GM12878 (cell line): ENCODE measurements around the gene LY6G6D.
A peak's percentile ranks its signal among the peaks of the same experiment; 100 is the strongest.

Experiments
- BHLHE40 ChIP-seq, 2 experiments: fragments of 450-650 bp in 1 of 2; IDR thresholded peaks; 2 replicates each; pipeline ENCODE4 v1.6.1; 2011 to 2017; ENCODE audit warnings: low read depth in 2 of 2, borderline replicate concordance in 1 of 2, improper control_type of control experiment in 1 of 2, low read length in 1 of 2, mild to moderate bottlenecking in 1 of 2
- GABPA ChIP-seq: IDR thresholded peaks from 2 replicates; pipeline ENCODE4 v1.6.1; 2014; ENCODE audit warnings: antibody characterized with exemption, low read depth, mild to moderate bottlenecking, inconsistent platforms
- NFXL1 ChIP-seq: fragments of 450-650 bp; IDR thresholded peaks from 2 replicates; pipeline ENCODE4 v1.6.1; 2017; ENCODE audit warnings: antibody characterized with exemption, mild to moderate bottlenecking, borderline replicate concordance
- RFX5 ChIP-seq: IDR thresholded peaks from 2 replicates; pipeline ENCODE4 v1.6.1; 2011; ENCODE audit warnings: low read depth, low read length, improper control_type of control experiment
- TAF1 ChIP-seq: IDR thresholded peaks from 2 replicates; pipeline ENCODE4 v1.6.1; 2011; ENCODE audit warnings: mild to moderate bottlenecking, low read depth, low read length, borderline replicate concordance
- YY1 ChIP-seq: IDR thresholded peaks from 2 replicates; pipeline ENCODE4 v1.6.1; 2011; ENCODE audit warnings: low read depth, mild to moderate bottlenecking, low read length
- ZNF24 ChIP-seq: fragments of 450-650 bp; IDR thresholded peaks from 2 replicates; pipeline ENCODE4 v1.6.1; 2017; ENCODE audit warnings: antibody characterized with exemption, mild to moderate bottlenecking
- TF ChIP-seq, protein P1 (sequence below), 3 experiments: IDR thresholded peaks in 2 of 3; conservative IDR thresholded peaks in 1 of 3; 2 replicates each; pipeline ENCODE4 v1.5.1; 2011; ENCODE audit warnings: low read depth in 3 of 3, low read length in 3 of 3, mild to moderate bottlenecking in 3 of 3, control low read depth in 2 of 3, moderate library complexity in 2 of 3, inconsistent platforms in 1 of 3, mixed read lengths in 1 of 3; ENCODE audit not compliant: control insufficient read depth in 2 of 3, insufficient read depth in 1 of 3; ENCODE audit errors: extremely low read depth in 1 of 3
- TF ChIP-seq, protein P2 (sequence below): IDR thresholded peaks from 2 replicates; pipeline ENCODE4 v1.6.1; 2012; ENCODE audit warnings: low read depth, low read length, improper control_type of control experiment
- TF ChIP-seq, protein P3 (sequence below): IDR thresholded peaks from 2 replicates; pipeline ENCODE4 v1.6.1; 2011; ENCODE audit warnings: low read depth, low read length, improper control_type of control experiment, borderline replicate concordance

DNA sequence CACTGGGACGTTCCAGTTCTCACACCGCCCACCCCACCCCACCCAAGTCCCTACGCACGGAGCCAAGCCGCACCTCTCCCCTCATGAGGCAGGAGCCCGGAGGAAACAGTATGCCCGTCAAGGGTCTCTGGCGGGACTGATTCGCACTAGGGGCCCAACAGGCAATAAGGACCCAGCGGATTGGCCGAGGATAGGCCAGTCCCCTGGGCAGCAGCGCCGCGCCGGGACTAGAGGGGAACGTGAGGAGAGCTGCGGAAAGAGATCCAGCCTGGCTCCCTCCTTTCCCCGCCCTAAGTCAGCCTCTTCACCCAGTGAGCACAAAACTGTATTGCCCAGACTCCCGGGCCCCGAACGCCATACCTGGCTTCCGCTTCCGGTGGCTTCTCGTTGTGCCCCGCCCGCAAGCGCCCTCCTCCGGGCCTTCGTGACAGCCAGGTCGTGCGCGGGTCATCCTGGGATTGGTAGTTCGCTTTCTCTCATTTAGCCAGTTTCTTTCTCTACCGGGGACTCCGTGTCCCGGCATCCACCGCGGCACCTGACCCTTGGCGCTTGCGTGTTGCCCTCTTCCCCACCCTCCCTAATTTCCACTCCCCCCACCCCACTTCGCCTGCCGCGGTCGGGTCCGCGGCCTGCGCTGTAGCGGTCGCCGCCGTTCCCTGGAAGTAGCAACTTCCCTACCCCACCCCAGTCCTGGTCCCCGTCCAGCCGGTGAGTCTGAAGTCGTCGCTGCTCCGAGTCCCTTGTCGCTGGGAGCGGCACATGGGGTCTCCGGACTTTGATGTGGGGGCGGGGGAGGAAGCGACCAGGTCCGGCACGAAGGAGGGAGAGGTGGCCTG lies 49.4 kb upstream of the LY6G6D start, which contains the start of gene CSNK2B:
- TF ChIP-seq, protein P1, sequence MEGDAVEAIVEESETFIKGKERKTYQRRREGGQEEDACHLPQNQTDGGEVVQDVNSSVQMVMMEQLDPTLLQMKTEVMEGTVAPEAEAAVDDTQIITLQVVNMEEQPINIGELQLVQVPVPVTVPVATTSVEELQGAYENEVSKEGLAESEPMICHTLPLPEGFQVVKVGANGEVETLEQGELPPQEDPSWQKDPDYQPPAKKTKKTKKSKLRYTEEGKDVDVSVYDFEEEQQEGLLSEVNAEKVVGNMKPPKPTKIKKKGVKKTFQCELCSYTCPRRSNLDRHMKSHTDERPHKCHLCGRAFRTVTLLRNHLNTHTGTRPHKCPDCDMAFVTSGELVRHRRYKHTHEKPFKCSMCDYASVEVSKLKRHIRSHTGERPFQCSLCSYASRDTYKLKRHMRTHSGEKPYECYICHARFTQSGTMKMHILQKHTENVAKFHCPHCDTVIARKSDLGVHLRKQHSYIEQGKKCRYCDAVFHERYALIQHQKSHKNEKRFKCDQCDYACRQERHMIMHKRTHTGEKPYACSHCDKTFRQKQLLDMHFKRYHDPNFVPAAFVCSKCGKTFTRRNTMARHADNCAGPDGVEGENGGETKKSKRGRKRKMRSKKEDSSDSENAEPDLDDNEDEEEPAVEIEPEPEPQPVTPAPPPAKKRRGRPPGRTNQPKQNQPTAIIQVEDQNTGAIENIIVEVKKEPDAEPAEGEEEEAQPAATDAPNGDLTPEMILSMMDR (IDR thresholded peaks at IDR 0.05 in 2 of 3, conservative IDR thresholded peaks at IDR 0.05 in 1 of 3; ENCODE audit: control insufficient read depth in 2 of 3, extremely low read depth in 1 of 3, insufficient read depth in 1 of 3, low read depth in 3 of 3, low read length in 3 of 3) = no peak
- TF ChIP-seq RFX5 (no peak), YY1 (peak; percentile 84), NFXL1 (no peak), ZNF24 (no peak), GABPA (peak; percentile 91), TAF1 (peak; percentile 73), BHLHE40 (IDR thresholded peaks at IDR 0.05; ENCODE audit: borderline replicate concordance in 1 of 2, low read depth in 2 of 2, low read length in 1 of 2) (peak; percentile 59 to 67)
- TF ChIP-seq, protein P2, sequence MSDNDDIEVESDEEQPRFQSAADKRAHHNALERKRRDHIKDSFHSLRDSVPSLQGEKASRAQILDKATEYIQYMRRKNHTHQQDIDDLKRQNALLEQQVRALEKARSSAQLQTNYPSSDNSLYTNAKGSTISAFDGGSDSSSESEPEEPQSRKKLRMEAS = peak; percentile 14; the same call in 1 of the 2 replicates
- TF ChIP-seq, protein P3, sequence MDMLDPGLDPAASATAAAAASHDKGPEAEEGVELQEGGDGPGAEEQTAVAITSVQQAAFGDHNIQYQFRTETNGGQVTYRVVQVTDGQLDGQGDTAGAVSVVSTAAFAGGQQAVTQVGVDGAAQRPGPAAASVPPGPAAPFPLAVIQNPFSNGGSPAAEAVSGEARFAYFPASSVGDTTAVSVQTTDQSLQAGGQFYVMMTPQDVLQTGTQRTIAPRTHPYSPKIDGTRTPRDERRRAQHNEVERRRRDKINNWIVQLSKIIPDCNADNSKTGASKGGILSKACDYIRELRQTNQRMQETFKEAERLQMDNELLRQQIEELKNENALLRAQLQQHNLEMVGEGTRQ = peak; percentile 28
